Gastrocnemius medialis (tissue), 4 donors: ENCODE data around the gene NHERF2.

Experiments used
- CTCF ChIP-seq, 5 experiments: fragments of 450-650 bp in 3 of 5; fragments of 200-600 bp in 2 of 5; sonication (generic) in 2 of 5; IDR thresholded peaks in 4 of 5; conservative IDR thresholded peaks in 1 of 5; 1 replicate in 4 of 5; 2 replicates in 1 of 5; pipeline ENCODE4 v1.5.1; 2016 to 2019; ENCODE audit warnings: antibody characterized with exemption in 5 of 5, mild to moderate bottlenecking in 3 of 5, moderate library complexity in 3 of 5
- POLR2A ChIP-seq, 2 donors: fragments of 450-650 bp; IDR thresholded peaks; one replicate each; pipeline ENCODE4 v1.6.1; 2017; ENCODE audit warnings: antibody characterized with exemption in 2 of 2, mild to moderate bottlenecking in 2 of 2, moderate library complexity in 2 of 2

GRCh38 chr16:2079311-2079800 lies 52.7 kb downstream of the NHERF2 start:
- no peak for TF ChIP-seq CTCF (IDR thresholded peaks at IDR 0.05 in 4 of 5, conservative IDR thresholded peaks at IDR 0.05 in 1 of 5)
- no peak for TF ChIP-seq POLR2A (IDR thresholded peaks at IDR 0.05)
